Colon (tissue), 2 donors: Measurements from ENCODE around the gene SPON1.
"Not testable (repeated sequence)": the region's sequence is repeated elsewhere in the genome, so short reads cannot be mapped to it uniquely, and the experiment has no call there.

ENCODE experiments used
- FAIRE-seq: peaks from 2 replicates; lab custom pipeline; 2012; peaks lifted over from hg19 to GRCh38; lab: Jason Lieb, UNC
- donor health status: control.
- donor health status: control.

The SPON1 gene

GRCh38 chr11:14249121-14249963 lies 286.8 kb downstream of the SPON1 start:
- no peak for FAIRE-seq

GRCh38 chr11:14251754-14252153 lies 289.2 kb downstream of the SPON1 start:
- FAIRE-seq = no peak

- not testable (repeated sequence) for FAIRE-seq
These were observed 290.0 kb downstream of the SPON1 start for GRCh38 chr11:14252501-14252900.

GRCh38 chr11:14253421-14253820 lies 290.9 kb downstream of the SPON1 start:
- no peak for FAIRE-seq

GRCh38 chr11:14253840-14254239 lies 291.3 kb downstream of the SPON1 start:
- FAIRE-seq = no peak

- FAIRE-seq = no peak
These were observed 292.2 kb downstream of the SPON1 start for GRCh38 chr11:14254533-14255237.

GRCh38 chr11:14255238-14255534 lies 292.7 kb downstream of the SPON1 start:
- no peak for FAIRE-seq

- FAIRE-seq = no peak
These were observed 295.9 kb downstream of the SPON1 start for GRCh38 chr11:14258221-14258935.

GRCh38 chr11:14259186-14259784 lies 296.8 kb downstream of the SPON1 start:
- no peak for FAIRE-seq

- FAIRE-seq = no peak
These were observed 297.4 kb downstream of the SPON1 start for GRCh38 chr11:14259878-14260277.

- no peak for FAIRE-seq
These were observed 298.5 kb downstream of the SPON1 start for GRCh38 chr11:14261066-14261465.

- FAIRE-seq = no peak
These were observed 299.8 kb downstream of the SPON1 start for GRCh38 chr11:14262271-14262846.

- FAIRE-seq = no peak
These were observed 302.4 kb downstream of the SPON1 start for GRCh38 chr11:14264966-14265365.

- FAIRE-seq = no peak
These were observed 304.1 kb downstream of the SPON1 start for GRCh38 chr11:14266622-14267021.

- no peak for FAIRE-seq
These were observed 305.5 kb downstream of the SPON1 start for GRCh38 chr11:14267861-14268635.

GRCh38 chr11:14269692-14270573 lies 307.4 kb downstream of the SPON1 start:
- FAIRE-seq = no peak

- FAIRE-seq = no peak
These were observed 308.4 kb downstream of the SPON1 start for GRCh38 chr11:14270690-14271542.

- no peak for FAIRE-seq
These were observed 311.4 kb downstream of the SPON1 start for GRCh38 chr11:14273895-14274294.

GRCh38 chr11:14275076-14275475 lies 312.6 kb downstream of the SPON1 start:
- FAIRE-seq = no peak
